Measurements from ENCODE around the gene DLG4. TPM values are rescaled to one million over a fixed set of nuclear protein-coding genes. Genes with fewer than 3 reads are reported as not detected.
"Not testable (repeated sequence)": the region's sequence is repeated elsewhere in the genome, so short reads cannot be mapped to it uniquely, and the experiment has no call there.

DLG4 gene
- total RNA-seq, 3 donors from 2014 or later (not counting 1 experiment from before 2014, with no cell fraction given) = 6.7 to 11.2 (median 8.6) TPM

DNA sequence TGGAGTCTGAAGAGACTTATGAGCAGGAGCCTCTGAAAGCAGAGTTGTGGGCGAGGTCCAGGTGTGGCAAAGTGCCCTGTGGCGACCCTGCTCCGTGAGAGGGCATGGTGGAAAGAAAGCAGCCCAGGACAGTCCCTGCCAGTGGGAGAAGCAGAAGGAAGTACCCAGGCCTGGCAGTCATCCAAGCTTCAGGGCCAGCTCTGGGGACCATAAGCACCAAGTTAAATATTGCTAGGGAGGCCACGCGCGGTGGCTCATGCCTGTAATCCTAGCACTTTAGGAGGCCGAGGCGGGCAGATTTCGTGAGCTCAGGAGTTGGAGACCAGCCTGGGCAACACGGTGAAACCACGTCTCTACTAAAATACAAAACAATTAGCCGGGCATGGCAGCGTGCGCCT lies 35.5 kb downstream of the DLG4 start:
- ATAC-seq = no peak
- H3K27me3 Mint-ChIP-seq (ENCODE audit: low read depth in 2 of 2) = peaks cover 0 to under 1% of the 10 kb centered on the region in 2 donors
- H3K27ac ChIP-seq (ENCODE audit: low read length) = no peak overlapping the region
- no peaks in the 10 kb centered on the region for H3K36me3 Mint-ChIP-seq
- WGBS (ENCODE audit: insufficient coverage) = 55% methylated on average over 12 of the region's 14 CpGs
- no peaks in the 10 kb centered on the region for H3K4me1 ChIP-seq (ENCODE audit: control insufficient read depth, insufficient read depth, low read length)
- H3K27me3 ChIP-seq (ENCODE audit: control insufficient read depth, insufficient read depth, low read length) = no peaks in the 10 kb centered on the region
- H3K4me1 Mint-ChIP-seq = peaks cover 0 to 5% of the 10 kb centered on the region in 2 donors
- intact Hi-C loops (cut with micrococcal nuclease) = no loop called here
- TF ChIP-seq, protein P1, sequence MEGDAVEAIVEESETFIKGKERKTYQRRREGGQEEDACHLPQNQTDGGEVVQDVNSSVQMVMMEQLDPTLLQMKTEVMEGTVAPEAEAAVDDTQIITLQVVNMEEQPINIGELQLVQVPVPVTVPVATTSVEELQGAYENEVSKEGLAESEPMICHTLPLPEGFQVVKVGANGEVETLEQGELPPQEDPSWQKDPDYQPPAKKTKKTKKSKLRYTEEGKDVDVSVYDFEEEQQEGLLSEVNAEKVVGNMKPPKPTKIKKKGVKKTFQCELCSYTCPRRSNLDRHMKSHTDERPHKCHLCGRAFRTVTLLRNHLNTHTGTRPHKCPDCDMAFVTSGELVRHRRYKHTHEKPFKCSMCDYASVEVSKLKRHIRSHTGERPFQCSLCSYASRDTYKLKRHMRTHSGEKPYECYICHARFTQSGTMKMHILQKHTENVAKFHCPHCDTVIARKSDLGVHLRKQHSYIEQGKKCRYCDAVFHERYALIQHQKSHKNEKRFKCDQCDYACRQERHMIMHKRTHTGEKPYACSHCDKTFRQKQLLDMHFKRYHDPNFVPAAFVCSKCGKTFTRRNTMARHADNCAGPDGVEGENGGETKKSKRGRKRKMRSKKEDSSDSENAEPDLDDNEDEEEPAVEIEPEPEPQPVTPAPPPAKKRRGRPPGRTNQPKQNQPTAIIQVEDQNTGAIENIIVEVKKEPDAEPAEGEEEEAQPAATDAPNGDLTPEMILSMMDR (IDR thresholded peaks at IDR 0.05) = no peak
- no peaks in the 10 kb centered on the region for H3K9me3 Mint-ChIP-seq
- H3K9me3 ChIP-seq (ENCODE audit: control insufficient read depth, insufficient read depth, low read length) = no peaks in the 10 kb centered on the region
- no peak overlapping the region for H3K4me3 ChIP-seq (ENCODE audit: low read length)
- H3K36me3 ChIP-seq (ENCODE audit: control insufficient read depth, insufficient read depth, low read length) = no peaks in the 10 kb centered on the region
- DNase-seq = no peak
- H3K27ac Mint-ChIP-seq = no peak overlapping the region
- no peak overlapping the region for H3K4me3 Mint-ChIP-seq

DNA sequence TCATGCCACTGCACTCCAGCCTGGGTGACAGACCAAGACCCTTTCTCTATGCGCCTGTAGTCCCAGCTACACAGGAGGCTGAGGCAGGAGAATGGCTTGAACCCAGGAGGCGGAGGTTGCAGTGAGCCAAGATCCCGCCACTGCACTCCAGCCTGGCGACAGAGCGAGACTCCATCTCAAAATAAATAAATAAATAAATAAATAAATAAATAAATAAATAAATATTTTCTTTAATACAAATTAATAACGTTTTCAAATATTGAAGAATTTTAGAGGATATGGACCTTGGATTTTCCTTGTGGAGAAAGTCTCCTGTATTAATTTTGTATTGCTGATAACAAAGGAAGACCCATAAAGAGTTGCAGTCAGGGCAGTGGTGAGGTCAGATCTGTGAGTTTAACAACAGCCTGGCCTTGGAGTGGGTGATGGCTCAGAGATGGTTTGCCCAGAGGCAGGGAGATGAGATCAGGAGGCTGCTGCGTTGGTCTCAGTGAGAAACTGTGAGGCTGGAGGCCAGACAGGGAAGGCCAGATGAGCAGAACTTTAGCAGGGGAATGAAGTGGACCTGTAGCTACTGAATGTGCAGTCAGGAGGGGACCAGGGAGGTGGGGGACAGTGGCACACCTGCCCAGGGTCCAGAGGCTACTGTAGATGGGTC lies 36.1 kb downstream of the DLG4 start:
- TF ChIP-seq, protein P1 (IDR thresholded peaks at IDR 0.05) = no peak
- no peak overlapping the region for H3K27ac Mint-ChIP-seq

DNA sequence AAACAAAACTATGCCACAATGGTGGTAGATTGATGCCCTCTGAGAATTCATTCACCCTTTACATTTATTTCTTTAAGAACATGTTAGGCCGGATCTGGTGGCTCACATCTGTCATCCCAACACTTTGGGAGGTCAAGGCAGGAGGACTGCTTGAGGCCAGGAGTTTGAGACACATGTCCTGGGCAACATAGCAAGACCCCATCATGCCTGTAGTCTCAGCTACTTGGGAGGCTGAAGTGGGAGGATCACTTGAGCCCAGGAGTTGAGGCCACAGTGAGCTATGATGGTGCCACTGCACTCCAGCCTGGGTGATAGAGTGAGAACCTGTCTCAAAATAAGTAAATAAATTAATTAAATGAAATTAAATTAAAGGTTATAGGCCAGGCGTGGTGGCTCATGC lies 37.5 kb downstream of the DLG4 start:
- H3K9me3 Mint-ChIP-seq; H3K36me3 ChIP-seq (ENCODE audit: control insufficient read depth, insufficient read depth, low read length); H3K4me3 ChIP-seq (ENCODE audit: low read length); H3K27ac ChIP-seq (ENCODE audit: low read length); intact Hi-C loops (cut with micrococcal nuclease); DNase-seq; ATAC-seq; H3K36me3 Mint-ChIP-seq; H3K4me3 Mint-ChIP-seq; H3K9me3 ChIP-seq (ENCODE audit: control insufficient read depth, insufficient read depth, low read length); H3K27ac Mint-ChIP-seq: not testable (repeated sequence)
- H3K4me1 ChIP-seq (ENCODE audit: control insufficient read depth, insufficient read depth, low read length) = peaks cover 12% of the 10 kb centered on the region
- H3K27me3 Mint-ChIP-seq (ENCODE audit: low read depth in 2 of 2) = peaks cover 0 to 13% of the 10 kb centered on the region in 2 donors
- H3K27me3 ChIP-seq (ENCODE audit: control insufficient read depth, insufficient read depth, low read length) = peaks cover 13% of the 10 kb centered on the region
- 93% methylated on average over 2 of the region's 2 CpGs for WGBS (ENCODE audit: insufficient coverage)
- H3K4me1 Mint-ChIP-seq = peaks cover 0 to 13% of the 10 kb centered on the region in 2 donors

More for the DNA sequence above, 36.1 kb downstream of the DLG4 start:
- DNase-seq = no peak
- ATAC-seq = no peak
- H3K27ac ChIP-seq (ENCODE audit: low read length) = no peak overlapping the region
- peaks cover 0 to 3% of the 10 kb centered on the region in 2 donors for H3K27me3 Mint-ChIP-seq (ENCODE audit: low read depth in 2 of 2)
- intact Hi-C loops (cut with micrococcal nuclease) = no loop called here
- H3K9me3 Mint-ChIP-seq = no peaks in the 10 kb centered on the region
- 89% methylated on average over 3 of the region's 7 CpGs for WGBS (ENCODE audit: insufficient coverage)
- H3K4me1 Mint-ChIP-seq = peaks cover 0 to 5% of the 10 kb centered on the region in 2 donors
- H3K4me1 ChIP-seq (ENCODE audit: control insufficient read depth, insufficient read depth, low read length) = no peaks in the 10 kb centered on the region
- no peaks in the 10 kb centered on the region for H3K36me3 Mint-ChIP-seq
- H3K36me3 ChIP-seq (ENCODE audit: control insufficient read depth, insufficient read depth, low read length) = no peaks in the 10 kb centered on the region
- H3K4me3 Mint-ChIP-seq = no peak overlapping the region
- no peak overlapping the region for H3K4me3 ChIP-seq (ENCODE audit: low read length)
- no peaks in the 10 kb centered on the region for H3K9me3 ChIP-seq (ENCODE audit: control insufficient read depth, insufficient read depth, low read length)
- H3K27me3 ChIP-seq (ENCODE audit: control insufficient read depth, insufficient read depth, low read length) = no peaks in the 10 kb centered on the region

DNA sequence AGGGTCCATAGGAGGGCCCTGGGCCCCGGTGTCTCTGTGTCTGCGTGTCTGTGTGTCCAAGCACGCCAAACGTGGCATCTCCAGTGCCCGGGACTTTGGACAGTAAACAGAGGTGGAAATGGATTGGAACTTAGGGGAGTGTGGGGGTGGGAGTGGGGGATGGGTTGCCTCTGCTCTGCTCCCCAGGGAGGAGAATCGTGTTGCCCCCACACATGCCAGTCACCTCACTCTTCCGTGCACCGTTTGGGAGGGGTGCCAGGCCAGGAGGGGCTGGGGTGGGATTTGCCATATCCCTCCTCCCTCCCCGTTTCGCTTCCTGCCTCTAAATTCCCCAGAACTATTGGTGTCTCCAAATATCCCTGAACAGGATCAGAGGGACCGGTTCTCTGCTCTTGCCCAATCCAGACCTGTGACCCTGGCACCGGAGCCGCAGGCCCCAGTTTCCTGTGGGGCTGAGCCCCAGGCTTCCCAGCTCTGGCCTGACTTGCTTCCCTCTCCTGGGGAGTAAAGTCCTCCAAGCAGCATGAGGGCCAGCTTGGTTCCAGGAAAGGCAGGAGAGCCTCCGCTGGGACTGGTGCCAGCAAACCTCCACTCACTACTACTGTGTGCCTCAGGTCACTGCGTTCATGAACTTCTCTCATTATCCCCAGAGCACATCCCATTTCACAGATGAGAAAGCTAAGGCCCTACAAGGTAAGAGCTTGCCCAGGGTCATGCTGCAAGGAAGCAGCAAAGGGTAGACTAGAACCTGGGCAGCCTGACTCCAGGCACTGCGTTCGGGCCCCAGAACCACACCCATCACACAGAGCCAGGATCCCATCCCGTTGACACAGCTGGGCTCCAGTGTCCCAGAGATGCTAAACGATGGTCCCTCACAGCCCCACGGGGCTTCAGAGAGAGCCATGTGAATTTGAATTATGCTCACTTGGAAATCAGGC lies 40.0 kb downstream of the DLG4 start, which contains the start of gene ASGR1:
Gene ASGR1, minus strand, starts transcription at position 54 of the 938 bp plus-strand sequence. CDS start 807 bp downstream, outside the sequence.
- Mint-ChIP-seq H3K36me3 (no peaks in the 10 kb centered on the region), H3K4me1 (peaks cover 0 to 9% of the 10 kb centered on the region in 2 donors), H3K9me3 (no peaks in the 10 kb centered on the region), H3K27ac (no peak within 1 kb of the TSS), H3K4me3 (no peak within 1 kb of the TSS), H3K27me3 (ENCODE audit: low read depth in 2 of 2) (peaks cover 0 to 13% of the 10 kb centered on the region in 2 donors)
- Histone ChIP-seq H3K4me1 (ENCODE audit: control insufficient read depth, insufficient read depth, low read length) (peaks cover 17% of the 10 kb centered on the region), H3K27me3 (ENCODE audit: control insufficient read depth, insufficient read depth, low read length) (peaks cover 14% of the 10 kb centered on the region), H3K9me3 (ENCODE audit: control insufficient read depth, insufficient read depth, low read length) (no peaks in the 10 kb centered on the region), H3K36me3 (ENCODE audit: control insufficient read depth, insufficient read depth, low read length) (no peaks in the 10 kb centered on the region), H3K27ac (ENCODE audit: low read length) (no peak within 1 kb of the TSS), H3K4me3 (ENCODE audit: low read length) (no peak within 1 kb of the TSS)
- intact Hi-C loops (cut with micrococcal nuclease) = no loop called here
- ATAC-seq (no peak), DNase-seq (no peak)
- TF ChIP-seq, protein P1 (IDR thresholded peaks at IDR 0.05) = no peak
- WGBS (ENCODE audit: insufficient coverage) = 84% methylated on average over 20 of the region's 20 CpGs

Measured in natural killer cell (primary cell).